ENCODE data around the gene TNS3. TPM values are rescaled to one million over a fixed set of nuclear protein-coding genes. Genes with fewer than 3 reads are reported as not detected.

The TNS3 gene
- total RNA-seq, 4 donors from 2014 or later: 70.9 to 112 (median 98.6) TPM

- ATAC-seq (ENCODE audit: low FRiP score) (no peak), DNase-seq (ENCODE audit: low spot score) (no peak)
- TF ChIP-seq CTCF (IDR thresholded peaks at IDR 0.05): no peak
Observed at GRCh38 chr7:47622586-47622945, 40.7 kb upstream of the TNS3 start.

GRCh38 chr7:47621979-47622561, 40.2 kb upstream of the TNS3 start:
- DNase-seq (ENCODE audit: low spot score) (no peak), ATAC-seq (ENCODE audit: low FRiP score) (no peak)
- no peak for TF ChIP-seq CTCF (IDR thresholded peaks at IDR 0.05)

- no peak for TF ChIP-seq CTCF (IDR thresholded peaks at IDR 0.05)
- no peak for ATAC-seq (ENCODE audit: low FRiP score)
Observed at GRCh38 chr7:47621347-47621746, 39.4 kb upstream of the TNS3 start.

GRCh38 chr7:47619806-47620205, 37.9 kb upstream of the TNS3 start:
- ATAC-seq (ENCODE audit: low FRiP score) (no peak), DNase-seq (ENCODE audit: low spot score) (no peak)
- no peak for TF ChIP-seq CTCF (IDR thresholded peaks at IDR 0.05)

More at GRCh38 chr7:47621347-47621746, 39.4 kb upstream of the TNS3 start:
- no peak for DNase-seq (ENCODE audit: low spot score)

- no peak for ATAC-seq (ENCODE audit: low FRiP score)
- DNase-seq (ENCODE audit: low spot score): no peak
- no peak for TF ChIP-seq CTCF (IDR thresholded peaks at IDR 0.05)
Observed at GRCh38 chr7:47617131-47617530, 35.2 kb upstream of the TNS3 start.

GRCh38 chr7:47614450-47614849, 32.5 kb upstream of the TNS3 start:
- DNase-seq (ENCODE audit: low spot score) (no peak), ATAC-seq (ENCODE audit: low FRiP score) (no peak)
- TF ChIP-seq CTCF (IDR thresholded peaks at IDR 0.05): no peak

GRCh38 chr7:47611045-47611511, 29.2 kb upstream of the TNS3 start:
- ATAC-seq (ENCODE audit: low FRiP score) (no peak), DNase-seq (ENCODE audit: low spot score) (no peak)
- no peak for TF ChIP-seq CTCF (IDR thresholded peaks at IDR 0.05)

Data from omental fat pad (tissue), 4 donors.